Dendritic cell treated with granulocyte-macrophage colony-stimulating factor and Interleukin-4, amounts not matched to agents 40 ng/mL and 50 ng/mL, for 4 days (primary cell): ENCODE measurements around the gene FAAP100.

Experiments used
- H3K27ac Mint-ChIP-seq: one replicate; pipeline ENCODE4 v1.8.0; 2022; ENCODE audit warnings: mild to moderate bottlenecking, mixed read lengths
- H3K27me3 Mint-ChIP-seq: one replicate; pipeline ENCODE4 v1.8.0; 2022; ENCODE audit warnings: mild to moderate bottlenecking, mixed read lengths
- H3K36me3 Mint-ChIP-seq: one replicate; pipeline ENCODE4 v1.8.0; 2022; ENCODE audit warnings: low read depth, mixed read lengths
- H3K4me1 Mint-ChIP-seq: one replicate; pipeline ENCODE4 v1.8.0; 2022; ENCODE audit warnings: low read depth, mixed read lengths
- H3K4me3 Mint-ChIP-seq: one replicate; pipeline ENCODE4 v1.8.0; 2022; ENCODE audit warnings: mild to moderate bottlenecking, moderate library complexity, mixed read lengths
- H3K9me3 Mint-ChIP-seq: one replicate; pipeline ENCODE4 v1.8.0; 2022; ENCODE audit warnings: mixed read lengths
- intact Hi-C: fragments of 100-400 bp; cut with micrococcal nuclease; formaldehyde crosslinking; loops from one replicate; pipeline ENCODE4 v1.15.0; 2022

FAAP100 gene

DNA sequence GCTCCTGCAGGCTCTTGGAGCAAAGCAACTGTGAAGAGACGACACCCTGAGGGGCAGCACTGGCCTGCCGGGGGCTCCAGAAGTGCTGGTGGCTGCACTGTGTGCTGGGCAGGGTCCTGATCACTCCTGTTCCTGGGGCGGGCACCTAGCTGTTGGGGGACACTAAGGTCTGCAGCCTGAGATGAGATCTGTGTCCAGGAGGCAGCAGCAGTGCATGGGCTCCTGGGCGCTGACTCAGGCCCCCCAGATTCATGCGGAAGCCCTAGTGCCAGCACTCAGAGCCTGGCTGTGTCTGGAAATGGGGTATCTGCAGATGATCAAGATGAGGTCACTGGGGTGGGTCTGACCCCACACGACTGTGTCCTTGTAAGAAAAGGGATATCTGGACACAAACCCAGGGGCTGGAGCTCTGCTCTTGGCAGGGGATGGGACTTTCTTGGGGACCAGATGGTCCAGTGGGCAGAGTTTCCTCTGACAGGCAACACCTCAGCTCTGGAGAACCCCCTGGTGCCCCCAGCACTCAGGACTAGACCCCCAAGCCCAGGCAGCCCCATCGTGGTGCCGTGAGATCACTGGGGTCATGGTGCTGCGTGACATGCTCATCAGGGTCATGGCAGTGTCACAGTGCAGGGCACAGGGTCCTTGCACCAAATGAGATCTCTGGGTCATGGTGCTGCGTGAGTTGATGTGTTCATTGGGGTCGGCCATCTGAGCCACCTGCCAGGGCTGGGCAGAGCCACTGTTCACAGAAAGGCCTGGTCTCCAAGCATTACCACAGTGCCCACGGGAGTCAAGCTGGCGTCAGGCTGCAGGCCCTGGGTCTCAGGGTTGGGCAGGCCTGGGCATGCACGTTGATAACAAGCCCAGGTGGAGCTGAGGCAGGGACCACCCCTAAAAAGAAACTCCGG, 9.5 kb downstream of the FAAP100 start:
- Mint-ChIP-seq H3K36me3 (peaks cover 100% of the 10 kb centered on the region), H3K27ac (no peak overlapping the region), H3K27me3 (peaks cover 12% of the 10 kb centered on the region), H3K4me3 (no peak overlapping the region), H3K4me1 (peaks cover 6% of the 10 kb centered on the region), H3K9me3 (no peaks in the 10 kb centered on the region)
- intact Hi-C loops: no loop called here

DNA sequence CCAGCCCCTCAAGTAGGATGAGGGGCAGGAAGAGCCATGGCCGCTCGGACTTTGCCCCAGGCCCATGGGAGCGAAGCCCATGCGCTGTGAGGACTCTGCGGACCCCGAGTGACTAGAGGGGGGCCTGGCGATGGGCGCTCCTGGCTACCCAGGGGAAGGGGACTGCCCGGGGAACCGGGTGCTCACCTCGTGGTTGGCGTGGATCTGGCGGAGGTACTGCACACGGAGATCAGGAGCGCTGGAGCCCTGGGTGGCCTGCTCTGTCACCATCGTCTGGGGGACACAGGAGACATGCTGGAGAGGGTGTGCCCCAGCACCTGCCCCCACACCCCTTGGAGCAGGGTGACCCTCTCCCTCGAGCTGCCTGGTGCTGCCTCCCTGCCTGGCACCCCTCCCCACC, 11.0 kb downstream of the FAAP100 start:
- no peak overlapping the region for H3K4me3 Mint-ChIP-seq
- intact Hi-C loops: no loop called here
- H3K9me3 Mint-ChIP-seq: no peaks in the 10 kb centered on the region
- peaks cover 26% of the 10 kb centered on the region for H3K27me3 Mint-ChIP-seq
- H3K4me1 Mint-ChIP-seq: peaks cover 12% of the 10 kb centered on the region
- no peak overlapping the region for H3K27ac Mint-ChIP-seq
- H3K36me3 Mint-ChIP-seq: peaks cover 86% of the 10 kb centered on the region

DNA sequence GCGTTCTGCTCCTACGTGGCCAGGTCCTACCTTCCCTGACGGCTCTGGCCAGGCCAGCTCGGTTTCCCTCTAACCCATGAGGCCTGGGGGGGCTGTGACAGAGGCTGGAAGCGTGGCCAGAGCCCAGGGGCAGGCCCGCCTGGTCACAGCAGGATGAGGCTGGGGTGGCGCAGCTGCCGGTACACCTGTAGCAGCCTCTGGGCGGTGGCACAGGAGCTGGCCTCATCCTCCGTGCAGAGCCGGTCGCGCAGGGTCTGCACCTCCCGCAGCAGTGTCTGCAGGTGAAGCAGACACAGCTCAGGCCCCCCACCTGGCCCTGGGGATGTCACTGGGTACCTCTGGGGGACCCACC, 11.5 kb downstream of the FAAP100 start:
- no peak overlapping the region for H3K27ac Mint-ChIP-seq
- H3K4me3 Mint-ChIP-seq: no peak overlapping the region
- peaks cover 31% of the 10 kb centered on the region for H3K27me3 Mint-ChIP-seq
- no peaks in the 10 kb centered on the region for H3K9me3 Mint-ChIP-seq
- intact Hi-C loops: no loop called here
- peaks cover 12% of the 10 kb centered on the region for H3K4me1 Mint-ChIP-seq
- H3K36me3 Mint-ChIP-seq: peaks cover 81% of the 10 kb centered on the region

DNA sequence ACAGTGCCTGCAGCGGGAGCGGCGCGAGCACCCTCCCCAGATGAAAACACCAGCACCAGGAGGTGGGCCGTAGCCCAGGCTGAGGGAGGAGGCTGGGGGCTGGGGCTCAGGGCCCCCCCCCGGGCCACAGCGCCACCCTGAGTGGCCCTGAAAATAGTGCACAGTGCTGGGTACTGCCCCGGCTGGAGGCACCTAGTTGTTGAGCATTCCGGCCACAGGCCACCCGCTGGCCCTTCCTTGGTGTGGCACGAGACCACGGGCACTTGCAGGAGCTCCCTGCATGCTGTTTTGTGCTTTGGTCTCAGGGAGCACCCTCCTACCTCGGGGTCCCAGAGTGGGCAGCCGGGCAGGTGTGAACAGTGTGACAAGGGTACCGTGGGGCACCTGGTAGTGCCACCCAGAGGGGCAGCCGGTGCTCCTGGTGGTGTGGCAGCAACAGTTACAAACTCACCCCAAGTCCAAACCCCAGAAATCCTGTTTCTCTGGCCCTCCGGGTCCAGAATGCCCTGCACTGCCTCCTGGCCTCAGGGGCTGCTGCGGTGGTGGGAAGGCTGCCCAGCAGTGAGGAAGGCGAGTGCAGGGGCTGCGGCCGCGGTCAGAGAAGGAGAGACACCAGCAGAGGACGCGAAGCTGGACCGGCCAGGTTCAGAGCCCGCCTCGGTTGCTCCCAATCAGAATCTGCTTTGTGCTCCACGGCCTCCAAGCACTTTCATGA, 12.0 kb downstream of the FAAP100 start:
- Mint-ChIP-seq H3K4me1 (peaks cover 12% of the 10 kb centered on the region), H3K27ac (no peak overlapping the region), H3K36me3 (peaks cover 76% of the 10 kb centered on the region), H3K27me3 (peaks cover 36% of the 10 kb centered on the region), H3K4me3 (no peak overlapping the region), H3K9me3 (no peaks in the 10 kb centered on the region)
- intact Hi-C loops: no loop called here

DNA sequence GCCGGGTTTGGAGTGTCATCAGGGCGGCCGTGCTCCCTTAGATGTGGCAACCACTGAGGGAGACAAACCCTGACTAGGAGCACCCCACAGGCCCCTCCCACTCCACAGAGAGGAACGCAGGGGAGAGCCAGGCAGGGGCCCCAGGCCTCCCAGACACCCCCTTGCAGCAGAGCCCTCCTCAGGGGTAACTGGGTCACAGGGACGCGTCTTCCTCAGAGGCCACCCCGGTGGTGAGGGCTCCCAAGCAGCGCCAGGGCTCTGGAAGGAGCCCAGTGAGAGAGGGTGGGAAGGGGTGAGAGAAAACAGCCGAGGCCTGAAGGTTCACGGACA, 12.6 kb downstream of the FAAP100 start:
- intact Hi-C loops: no loop called here
- H3K36me3 Mint-ChIP-seq: peaks cover 70% of the 10 kb centered on the region

DNA sequence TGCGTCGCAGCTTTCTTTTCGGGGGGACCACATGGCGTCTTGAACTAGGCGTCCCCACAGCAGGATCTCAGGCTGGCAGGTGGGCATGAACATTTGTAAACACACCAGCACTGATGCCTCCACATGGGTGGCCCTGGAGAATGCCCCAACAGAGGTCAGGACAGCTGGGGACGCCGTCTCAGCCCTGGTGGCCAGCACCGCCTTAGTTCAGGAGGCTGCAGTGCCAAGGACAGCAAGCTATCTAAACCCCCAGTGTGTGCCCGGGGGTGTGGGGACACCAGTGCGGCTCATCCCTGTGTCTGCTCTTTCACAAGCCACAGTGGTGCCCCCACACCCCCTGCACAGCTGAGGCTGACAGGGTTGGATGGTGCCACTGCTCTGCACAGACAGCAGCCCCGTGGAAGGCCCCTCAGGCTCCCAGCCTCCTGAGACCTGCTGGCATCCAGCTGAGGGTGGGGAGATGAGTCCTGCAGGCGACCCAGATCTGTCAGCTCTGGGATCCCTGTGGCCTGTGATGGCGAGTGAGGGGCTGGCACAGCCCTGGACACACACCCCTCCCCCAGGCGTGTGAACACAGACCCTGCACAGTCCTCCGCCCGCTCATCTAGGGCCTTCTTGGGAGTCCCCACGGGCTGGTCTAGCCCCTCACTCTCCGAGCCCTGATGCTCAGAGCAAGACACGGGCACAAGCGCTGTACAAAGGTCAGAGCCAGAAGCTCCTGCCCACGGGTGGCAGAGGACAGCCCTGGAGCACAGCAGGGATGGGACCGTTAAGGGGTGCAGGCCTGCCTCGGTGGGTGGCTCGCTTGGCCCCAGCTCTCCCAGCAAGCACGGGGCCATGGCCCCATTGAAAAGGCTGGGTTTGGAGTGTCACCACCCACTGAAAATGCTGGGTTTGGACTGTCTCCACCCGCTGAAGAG, 13.2 kb downstream of the FAAP100 start:
- Mint-ChIP-seq H3K4me3 (no peak overlapping the region), H3K27me3 (peaks cover 48% of the 10 kb centered on the region), H3K9me3 (no peaks in the 10 kb centered on the region), H3K36me3 (peaks cover 64% of the 10 kb centered on the region), H3K4me1 (peaks cover 12% of the 10 kb centered on the region), H3K27ac (no peak overlapping the region)
- intact Hi-C loops: no loop called here

More for the DNA sequence above, 12.6 kb downstream of the FAAP100 start:
- Mint-ChIP-seq H3K4me3 (no peak overlapping the region), H3K9me3 (no peaks in the 10 kb centered on the region), H3K27me3 (peaks cover 42% of the 10 kb centered on the region), H3K4me1 (peaks cover 12% of the 10 kb centered on the region), H3K27ac (no peak overlapping the region)

DNA sequence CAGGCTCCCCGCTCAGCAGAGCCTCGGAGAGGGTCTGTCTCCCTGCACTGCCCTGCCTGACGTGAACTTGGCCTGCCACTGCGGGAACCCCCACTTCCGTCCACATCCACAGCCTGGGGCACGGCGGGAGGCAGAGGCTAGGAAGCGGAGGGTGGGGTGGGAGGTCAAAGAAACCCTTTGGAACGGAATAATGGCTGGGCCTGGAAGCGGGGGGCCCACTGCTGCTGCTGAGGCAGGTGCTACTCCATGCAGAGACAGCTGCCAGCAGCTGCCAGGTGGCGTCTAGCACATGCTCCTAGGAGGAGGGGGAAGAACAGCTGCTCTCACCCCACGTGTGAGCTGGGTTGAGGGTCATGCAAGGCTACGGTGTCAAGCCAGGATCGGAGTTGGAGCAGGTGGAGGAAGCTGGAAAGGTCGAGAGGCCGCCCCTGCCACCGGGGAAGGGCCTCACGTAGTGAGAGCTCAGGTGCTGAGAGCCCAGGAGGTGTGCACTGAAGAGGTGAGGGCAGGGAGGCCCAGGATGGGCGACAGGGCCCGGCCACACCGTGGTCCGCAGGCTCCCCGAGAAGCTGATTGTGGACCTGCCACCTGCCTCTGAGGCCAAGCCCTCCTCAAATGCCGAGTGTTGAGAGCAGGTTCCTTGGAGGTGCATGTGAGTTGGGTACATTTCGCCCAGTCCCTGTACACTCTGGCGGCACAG, 14.1 kb downstream of the FAAP100 start:
- intact Hi-C loops: no loop called here
- H3K4me3 Mint-ChIP-seq: no peak overlapping the region
- H3K27ac Mint-ChIP-seq: no peak overlapping the region

DNA sequence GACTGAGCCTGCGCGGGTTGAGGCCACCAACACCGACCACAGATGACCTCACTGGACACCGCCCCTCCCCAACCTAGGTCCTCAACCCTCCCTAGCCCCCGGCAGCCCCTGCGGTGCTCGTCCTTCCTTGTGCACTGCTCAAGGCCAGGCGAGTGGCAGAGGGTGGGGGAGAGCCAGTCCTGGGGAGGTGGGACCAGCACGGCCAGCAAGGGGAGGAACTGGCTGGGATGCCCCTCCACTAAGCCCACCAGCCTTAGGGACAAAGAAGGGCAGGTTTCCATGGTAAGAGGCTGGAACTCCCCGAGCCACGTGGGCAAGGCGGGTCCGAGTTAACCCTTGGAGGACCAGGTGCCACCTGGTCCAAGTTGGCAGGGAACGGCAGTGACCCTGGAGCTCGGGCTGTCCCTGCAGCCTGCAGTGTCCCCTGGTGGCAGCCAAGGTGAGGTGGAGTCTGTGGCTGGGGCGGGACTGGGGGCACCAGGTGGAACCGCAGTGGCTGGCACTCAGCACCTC, 14.8 kb downstream of the FAAP100 start:
- peaks cover 48% of the 10 kb centered on the region for H3K36me3 Mint-ChIP-seq
- intact Hi-C loops: no loop called here
- H3K4me3 Mint-ChIP-seq: no peak overlapping the region
- H3K27ac Mint-ChIP-seq: no peak overlapping the region
- peaks cover 57% of the 10 kb centered on the region for H3K27me3 Mint-ChIP-seq
- no peaks in the 10 kb centered on the region for H3K9me3 Mint-ChIP-seq
- H3K4me1 Mint-ChIP-seq: peaks cover 12% of the 10 kb centered on the region

More for the DNA sequence above, 14.1 kb downstream of the FAAP100 start:
- Mint-ChIP-seq H3K36me3 (peaks cover 54% of the 10 kb centered on the region), H3K4me1 (peaks cover 12% of the 10 kb centered on the region), H3K27me3 (peaks cover 57% of the 10 kb centered on the region), H3K9me3 (no peaks in the 10 kb centered on the region)

DNA sequence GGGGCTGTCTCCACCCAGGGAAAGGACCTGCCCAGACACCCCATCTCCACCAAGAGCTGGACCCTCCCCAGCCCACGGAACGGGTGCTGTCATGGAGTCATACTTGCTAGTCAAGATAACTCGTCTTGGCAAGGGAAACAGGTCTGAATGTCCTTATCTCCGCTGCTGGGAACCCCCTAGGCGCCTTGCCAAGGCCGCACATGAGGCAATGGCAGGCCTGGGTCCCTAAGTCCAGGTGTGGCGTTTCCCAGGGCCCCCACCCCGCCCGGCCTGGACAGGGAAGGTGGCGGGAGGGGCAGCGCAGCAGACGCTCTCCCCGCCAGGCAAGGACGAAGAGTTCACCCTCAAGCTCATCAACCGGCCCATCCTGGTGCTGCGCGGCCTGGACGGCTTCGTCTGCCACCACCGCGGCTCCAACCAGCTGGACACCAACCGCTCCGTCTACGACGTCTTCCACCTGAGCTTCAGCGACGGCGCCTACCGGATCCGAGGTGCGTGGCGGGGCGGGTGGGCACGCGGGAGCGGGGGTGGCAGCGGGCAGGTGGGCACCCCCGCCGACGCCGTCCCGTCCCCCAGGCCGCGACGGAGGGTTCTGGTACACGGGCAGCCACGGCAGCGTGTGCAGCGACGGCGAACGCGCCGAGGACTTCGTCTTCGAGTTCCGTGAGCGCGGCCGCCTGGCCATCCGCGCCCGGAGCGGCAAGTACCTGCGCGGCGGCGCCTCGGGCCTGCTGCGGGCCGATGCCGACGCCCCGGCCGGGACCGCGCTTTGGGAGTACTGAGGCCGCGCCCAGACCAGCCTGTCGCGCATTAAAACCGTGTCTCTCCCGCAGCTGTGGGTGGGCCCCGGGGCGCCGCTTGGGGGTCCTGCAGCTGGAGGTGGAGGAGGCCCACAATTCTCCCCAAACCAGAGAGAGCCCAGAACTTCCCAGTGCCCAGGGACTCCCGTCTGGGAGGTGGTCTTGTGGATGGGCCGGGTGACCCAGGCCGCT, 15.6 kb downstream of the FAAP100 start:
- no peaks in the 10 kb centered on the region for H3K9me3 Mint-ChIP-seq
- no peak overlapping the region for H3K4me3 Mint-ChIP-seq
- H3K4me1 Mint-ChIP-seq: peaks cover 12% of the 10 kb centered on the region
- peaks cover 40% of the 10 kb centered on the region for H3K36me3 Mint-ChIP-seq
- no peak overlapping the region for H3K27ac Mint-ChIP-seq
- intact Hi-C loops: no loop called here
- peaks cover 57% of the 10 kb centered on the region for H3K27me3 Mint-ChIP-seq

DNA sequence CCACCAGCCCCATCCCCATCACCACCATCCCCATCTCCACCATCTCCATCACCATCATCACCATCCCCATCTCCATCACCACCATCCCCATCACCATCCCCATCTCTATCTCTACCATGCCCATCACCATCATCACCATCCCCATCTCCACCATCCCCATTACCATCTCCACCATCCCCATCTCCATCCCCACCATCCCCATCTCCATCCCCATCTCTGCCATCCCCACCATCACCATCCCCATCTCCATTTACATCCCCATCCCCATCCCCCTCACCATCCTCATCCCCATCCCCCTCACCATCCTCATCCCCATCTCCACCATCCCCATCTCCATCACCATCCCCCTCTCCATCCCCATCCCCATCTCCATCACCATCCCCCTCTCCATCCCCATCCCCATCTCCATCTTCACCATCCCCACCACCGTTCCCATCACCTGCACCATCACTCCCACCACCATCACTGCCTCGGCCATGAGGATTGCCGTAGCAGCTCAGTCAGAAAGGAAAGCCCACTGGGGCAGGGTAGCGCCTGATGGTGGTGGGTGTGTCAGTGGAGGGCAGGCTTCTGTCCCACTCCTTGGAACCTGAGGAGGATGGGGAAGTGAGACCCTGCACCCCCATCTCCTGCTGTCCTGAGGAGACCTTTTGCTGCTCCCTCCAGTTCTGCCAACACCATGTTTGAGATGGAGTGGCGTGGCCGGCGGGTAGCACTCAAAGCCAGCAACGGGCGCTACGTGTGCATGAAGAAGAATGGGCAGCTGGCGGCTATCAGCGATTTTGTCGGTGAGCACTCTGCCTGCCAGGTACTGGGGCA, 16.5 kb downstream of the FAAP100 start:
- Mint-ChIP-seq H3K27ac (no peak overlapping the region), H3K36me3 (peaks cover 31% of the 10 kb centered on the region), H3K4me1 (peaks cover 12% of the 10 kb centered on the region), H3K27me3 (peaks cover 57% of the 10 kb centered on the region), H3K9me3 (no peaks in the 10 kb centered on the region), H3K4me3 (no peak overlapping the region)
- intact Hi-C loops: no loop called here

DNA sequence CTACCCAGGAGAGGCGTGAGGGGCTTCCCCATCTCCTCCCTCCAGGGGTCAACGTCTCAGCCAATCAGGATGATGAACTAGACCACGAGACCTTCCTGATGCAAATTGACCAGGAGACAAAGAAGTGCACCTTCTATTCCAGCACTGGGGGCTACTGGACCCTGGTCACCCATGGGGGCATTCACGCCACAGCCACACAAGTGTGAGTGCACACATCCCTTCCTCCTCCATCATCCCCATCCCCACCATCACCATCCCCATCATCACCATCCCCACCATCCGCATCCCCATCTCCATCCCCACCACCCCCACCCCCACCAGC, 17.2 kb downstream of the FAAP100 start:
- H3K36me3 Mint-ChIP-seq: peaks cover 24% of the 10 kb centered on the region
- no peaks in the 10 kb centered on the region for H3K9me3 Mint-ChIP-seq
- intact Hi-C loops: no loop called here
- H3K4me3 Mint-ChIP-seq: no peak overlapping the region
- H3K4me1 Mint-ChIP-seq: peaks cover 12% of the 10 kb centered on the region
- H3K27ac Mint-ChIP-seq: no peak overlapping the region
- H3K27me3 Mint-ChIP-seq: peaks cover 57% of the 10 kb centered on the region
